Ecto neural progenitor cell (in vitro differentiated cells): Measurements from ENCODE around the gene CACNB2.

ENCODE experiments used
- DNase-seq: peaks from one replicate; pipeline ENCODE4 v3.0.0-alpha.2; 2018; ENCODE audit warnings: low spot score

Gene CACNB2

DNA sequence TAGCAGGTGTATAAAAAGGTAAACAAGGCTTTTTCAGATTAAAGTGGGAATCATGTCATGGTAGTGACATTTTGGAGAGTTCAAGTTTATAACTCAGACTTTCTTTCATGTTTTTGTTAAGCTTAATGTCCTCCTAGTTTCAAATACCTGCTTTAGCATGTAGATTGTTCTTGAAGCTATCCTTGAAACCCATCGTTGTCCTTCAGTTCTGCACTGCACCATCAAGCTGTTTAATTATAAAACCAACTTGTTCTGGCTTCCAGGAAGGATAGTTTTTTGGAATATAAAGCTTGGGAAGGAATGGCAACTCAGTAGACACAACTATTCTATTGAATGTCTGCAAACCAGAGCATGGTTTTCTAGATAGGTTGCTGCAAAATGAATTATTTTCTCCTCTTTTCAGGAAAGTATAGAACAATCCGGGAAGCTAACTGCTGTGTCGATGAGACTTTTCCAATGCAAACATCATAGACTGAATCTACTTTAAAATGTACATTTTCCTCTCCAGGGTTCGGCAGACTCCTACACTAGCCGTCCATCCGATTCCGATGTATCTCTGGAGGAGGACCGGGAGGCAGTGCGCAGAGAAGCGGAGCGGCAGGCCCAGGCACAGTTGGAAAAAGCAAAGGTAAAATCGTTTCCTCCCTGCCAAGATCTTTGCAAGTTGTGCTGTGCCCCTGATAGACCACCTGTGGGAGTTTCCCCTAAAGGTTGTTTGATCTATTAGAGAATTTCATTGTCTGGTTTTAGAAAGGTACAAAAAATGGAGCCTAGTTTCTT is 261.4 kb downstream of the CACNB2 start:
- DNase-seq, result no peak

GRCh38 chr10:18402853-18403252 is 262.6 kb downstream of the CACNB2 start:
- DNase-seq, result no peak

- no peak for DNase-seq
These were observed 264.3 kb downstream of the CACNB2 start for GRCh38 chr10:18404530-18404929.

GRCh38 chr10:18406136-18406535 is 265.9 kb downstream of the CACNB2 start:
- no peak for DNase-seq

- no peak for DNase-seq
These were observed 269.6 kb downstream of the CACNB2 start for GRCh38 chr10:18409599-18410397.

DNA sequence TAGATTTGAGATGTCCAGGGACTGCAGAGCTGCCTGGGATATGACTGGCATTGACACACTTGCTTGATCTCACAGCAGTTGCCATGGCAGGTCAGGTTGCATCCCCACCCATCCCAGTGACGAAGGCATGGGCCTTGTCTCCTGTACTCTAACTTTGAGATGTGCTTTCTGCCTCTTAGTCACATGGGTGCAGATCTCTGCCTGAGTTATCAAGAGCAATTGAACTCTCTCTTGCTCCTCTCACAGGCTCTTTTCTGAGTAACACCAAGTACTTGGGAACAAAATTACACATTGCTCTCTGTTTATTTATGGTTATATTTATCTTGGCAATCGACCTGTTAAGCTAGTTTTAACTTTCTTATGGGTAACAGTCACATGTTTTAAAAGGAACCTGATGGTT is 273.8 kb downstream of the CACNB2 start:
- DNase-seq, result no peak

DNA sequence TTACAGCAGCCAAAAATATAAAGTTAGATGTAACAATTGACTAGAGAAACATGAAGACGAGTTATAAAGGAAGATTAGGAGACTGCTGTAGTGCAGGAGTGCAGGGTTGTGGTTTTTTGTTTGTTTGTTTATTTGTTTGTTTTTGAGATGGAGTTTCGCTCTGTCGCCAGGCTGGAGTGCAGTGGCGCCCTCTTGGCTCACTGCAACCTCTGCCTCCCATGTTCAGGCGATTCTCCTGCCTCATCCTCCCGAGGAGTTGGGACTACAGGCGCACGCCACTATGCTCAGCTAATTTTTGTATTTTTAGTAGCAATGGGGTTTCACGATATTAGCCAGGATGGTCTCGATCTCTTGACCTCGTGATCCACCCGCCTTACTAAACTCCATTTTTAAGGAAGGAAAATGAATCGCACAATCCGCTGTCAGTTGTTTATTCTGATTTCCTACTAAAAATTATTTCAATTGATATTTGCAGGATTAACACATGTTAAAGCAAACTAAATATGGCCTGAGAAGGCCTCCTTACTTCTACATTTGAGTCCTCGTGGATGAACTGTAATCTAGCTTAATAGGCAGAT is 277.8 kb downstream of the CACNB2 start:
- DNase-seq, result no peak

DNA sequence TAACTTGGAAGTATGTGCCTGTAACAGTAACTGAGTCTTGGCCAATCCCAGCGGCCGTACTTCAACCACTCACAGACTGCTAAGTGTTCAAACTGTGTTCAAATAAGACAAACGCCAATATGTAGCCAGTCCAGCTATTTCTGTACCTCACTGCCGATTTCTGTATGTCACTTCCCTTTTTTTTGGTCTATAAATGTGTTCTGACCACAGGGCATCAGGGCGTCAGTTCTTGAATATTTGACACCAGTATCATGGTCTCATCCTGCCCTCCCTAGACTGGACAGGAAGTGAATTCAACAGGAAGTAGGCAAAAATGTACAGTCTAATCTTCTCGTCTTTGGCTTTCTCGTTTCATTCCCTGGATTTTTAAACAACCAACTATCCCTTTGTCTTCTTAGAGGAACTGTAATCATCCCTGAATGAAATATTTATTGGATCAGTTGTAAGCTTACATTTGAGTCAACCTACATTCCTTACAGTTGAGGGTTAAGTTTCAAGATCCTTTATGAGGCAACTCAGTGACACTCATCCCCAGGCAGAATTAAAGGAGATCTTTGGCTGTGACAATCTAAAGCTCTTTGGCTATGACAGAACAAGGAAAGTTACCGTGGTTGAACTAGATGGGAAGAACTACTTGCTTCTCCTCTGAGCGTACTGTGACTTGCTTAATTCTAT is 278.5 kb downstream of the CACNB2 start:
- no peak for DNase-seq

DNA sequence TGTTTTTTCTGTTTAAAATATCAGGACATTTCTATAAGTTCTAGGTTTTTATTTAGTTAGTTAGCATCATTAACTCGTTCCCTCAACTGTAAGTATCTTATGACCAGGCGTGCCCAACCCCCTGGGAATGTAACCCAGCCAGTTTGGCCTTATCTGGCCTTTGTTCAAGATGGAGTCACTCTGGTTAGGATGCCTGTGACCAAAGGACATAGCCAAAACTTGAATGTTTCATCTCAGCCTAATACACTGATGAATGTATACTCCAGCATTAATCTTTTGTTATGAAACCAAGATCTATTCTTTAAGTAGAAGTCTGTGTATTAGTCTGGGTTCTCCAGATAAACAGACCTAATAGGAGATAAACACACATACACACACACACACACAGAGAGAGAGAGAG is 279.7 kb downstream of the CACNB2 start:
- DNase-seq, result no peak

GRCh38 chr10:18421726-18422293 is 281.6 kb downstream of the CACNB2 start:
- DNase-seq, result no peak

DNA sequence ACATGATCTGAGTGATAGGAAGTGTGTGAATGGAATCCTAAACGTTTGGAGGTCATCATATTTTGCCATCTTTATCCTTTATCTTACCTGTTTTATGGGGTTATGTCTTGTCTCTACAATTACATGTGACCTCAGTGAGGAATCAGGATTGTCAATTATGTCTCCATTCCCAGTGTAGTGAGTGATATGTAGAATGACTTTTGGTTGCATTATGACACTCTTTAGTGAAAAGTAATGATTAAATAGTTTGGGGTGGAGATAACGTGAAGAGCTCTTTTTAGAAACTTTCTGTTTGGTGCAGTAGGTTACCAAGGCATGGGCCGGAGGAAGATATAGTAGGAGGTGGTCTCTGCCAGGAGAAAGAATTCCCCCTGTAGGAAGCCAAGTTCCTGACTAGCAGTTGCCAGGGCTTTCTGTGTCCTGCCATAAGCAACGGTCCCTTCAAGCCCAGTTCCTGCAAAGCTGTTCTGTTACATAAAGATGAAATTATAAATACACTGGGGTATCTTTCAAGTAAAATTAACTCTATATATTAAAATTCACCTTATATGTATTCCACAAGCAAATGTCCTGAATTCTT is 282.9 kb downstream of the CACNB2 start:
- DNase-seq, result no peak

DNA sequence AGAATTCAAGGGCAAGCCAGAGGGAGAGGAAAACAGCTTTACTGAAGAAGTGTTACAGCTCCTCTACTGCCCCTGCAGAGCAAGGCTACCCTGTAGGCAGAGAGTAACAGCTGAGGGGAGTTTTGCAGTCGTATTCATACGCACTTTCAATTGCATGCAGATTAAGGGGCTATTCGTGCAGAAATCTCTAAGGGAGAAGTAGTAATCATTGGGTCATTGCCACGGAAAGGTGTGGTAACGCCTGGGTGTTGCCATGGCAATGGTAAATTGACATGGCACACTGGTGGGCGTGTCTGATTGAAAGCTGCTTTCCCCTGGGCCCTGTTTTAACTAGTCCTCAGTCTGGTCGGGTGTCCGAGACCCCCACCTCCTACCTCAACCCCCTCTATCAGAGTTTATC is 284.0 kb downstream of the CACNB2 start:
- no peak for DNase-seq

GRCh38 chr10:18429335-18429734 is 289.1 kb downstream of the CACNB2 start:
- no peak for DNase-seq

DNA sequence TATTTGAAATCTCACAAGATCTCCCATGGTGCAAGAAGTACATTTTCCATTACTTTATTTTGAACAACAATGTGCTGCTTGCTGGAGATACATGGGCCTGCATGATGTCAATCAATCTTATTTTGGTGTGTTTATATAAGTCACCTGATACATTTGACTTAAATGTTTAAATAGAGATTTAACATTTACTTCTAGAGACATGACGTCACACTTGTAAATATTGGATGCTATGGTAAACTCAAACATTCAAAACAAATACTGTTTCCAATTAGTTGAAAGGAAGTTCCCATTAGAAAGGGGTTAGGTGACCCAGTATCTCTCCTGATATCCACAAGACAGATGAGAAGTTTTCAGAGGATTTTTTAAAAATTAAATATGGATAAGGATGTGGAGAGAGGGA is 296.7 kb downstream of the CACNB2 start:
- DNase-seq, result no peak

DNA sequence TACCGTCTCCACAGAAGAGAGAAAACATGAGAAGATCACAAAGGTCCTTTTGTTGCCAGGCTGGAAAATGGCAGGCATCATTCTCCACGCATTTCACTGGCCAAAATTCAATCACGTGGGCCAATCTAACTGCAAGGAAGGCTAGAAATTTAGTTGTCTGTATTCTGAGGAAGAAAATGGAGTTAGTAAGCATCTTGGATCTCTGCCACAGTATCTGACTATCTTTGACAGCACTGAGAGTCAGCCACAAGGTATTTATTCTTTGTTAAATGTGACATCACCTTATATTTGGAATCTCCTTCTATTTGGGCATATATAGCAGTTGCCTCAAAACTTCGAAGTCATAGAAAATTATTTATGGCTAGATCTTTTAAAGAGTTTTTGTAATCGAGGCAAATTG is 297.3 kb downstream of the CACNB2 start:
- DNase-seq, result peak; percentile 7

DNA sequence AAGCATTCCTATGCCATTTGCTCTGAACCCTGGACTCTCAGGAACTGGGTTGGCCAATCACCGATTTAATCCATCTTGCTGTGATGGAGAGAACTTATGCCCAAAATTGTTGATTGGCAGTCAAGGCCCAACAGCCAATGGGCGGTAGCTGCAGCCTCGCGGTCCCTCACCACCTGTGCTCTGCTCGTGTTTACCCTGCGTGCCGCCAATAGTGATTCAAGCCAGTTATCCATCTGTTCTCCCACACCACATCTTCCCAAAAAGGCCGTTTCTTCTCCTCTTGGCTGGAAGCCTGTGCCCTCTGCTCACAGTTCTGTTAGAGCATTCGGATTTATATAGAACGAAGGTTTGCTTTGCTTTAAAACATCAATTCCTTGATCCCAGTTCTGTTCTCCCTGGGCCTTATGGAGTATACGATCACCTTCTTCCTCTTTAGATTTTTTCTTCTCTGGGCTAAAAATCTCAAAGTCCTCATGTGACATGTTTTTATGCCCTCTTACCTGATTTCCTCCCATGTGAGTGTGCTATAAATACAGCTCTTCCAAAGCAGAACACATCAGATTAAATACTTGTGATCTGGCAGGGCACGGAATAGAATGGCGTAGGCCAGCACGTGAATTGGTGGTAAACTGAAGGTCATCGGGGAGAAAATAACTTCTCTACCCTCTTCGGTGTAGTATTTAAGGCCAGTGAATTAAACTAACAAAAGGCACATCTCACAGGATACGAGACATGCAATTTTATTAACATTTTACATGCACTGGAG is 298.3 kb downstream of the CACNB2 start:
- DNase-seq, result peak; percentile 29

GRCh38 chr10:18439601-18440000 is 299.4 kb downstream of the CACNB2 start:
- DNase-seq, result peak; percentile 12

- DNase-seq, result peak; percentile 3
These were observed 305.4 kb downstream of the CACNB2 start for GRCh38 chr10:18445635-18446034.

GRCh38 chr10:18446205-18446604 is 306.0 kb downstream of the CACNB2 start:
- no peak for DNase-seq

- DNase-seq, result no peak
These were observed 309.4 kb downstream of the CACNB2 start for GRCh38 chr10:18449611-18450026.

DNA sequence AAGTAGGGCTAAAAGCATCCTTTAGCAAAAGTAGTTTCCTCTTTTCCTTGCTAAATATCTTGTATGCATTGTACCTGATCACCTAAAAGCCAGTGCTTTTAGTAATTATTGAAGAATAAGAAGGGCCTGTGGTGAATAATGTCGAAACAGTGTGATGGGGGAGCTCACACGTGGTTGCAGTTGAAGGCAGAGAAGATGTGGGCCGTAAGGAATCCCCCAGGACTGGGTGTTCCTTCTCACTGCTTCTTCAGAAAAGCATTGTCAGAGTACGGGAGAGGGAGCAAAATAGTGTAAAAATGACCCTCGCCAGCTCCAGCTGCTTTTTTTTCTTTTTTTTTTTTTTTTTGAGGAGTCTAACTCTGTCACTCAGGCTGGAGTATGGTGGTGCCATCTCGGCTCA is 310.1 kb downstream of the CACNB2 start:
- DNase-seq, result no peak
